Measurements from ENCODE around the gene DHRSX. TPM values are rescaled to one million over a fixed set of nuclear protein-coding genes. Genes with fewer than 3 reads are reported as not detected.

Gene DHRSX
- polyA plus RNA-seq, 3 donors, result 12.9 to 33.2 (median 28.3) TPM

- Histone ChIP-seq H3K9me3 (replicated peaks in 1 of 2; ENCODE audit: control insufficient read depth in 1 of 2, insufficient read depth in 1 of 2, low read length in 2 of 2) (peaks cover 46 to 49% of the 10 kb centered on the region in 2 donors), H3K27me3 (ENCODE audit: control insufficient read depth in 2 of 2, insufficient read depth in 2 of 2, low read length in 2 of 2) (no peaks in the 10 kb centered on the region), H3K79me2 (ENCODE audit: insufficient read depth, low read length) (no peaks in the 10 kb centered on the region), H3K27ac (ENCODE audit: low read depth in 1 of 2, low read length in 2 of 2) (no peak overlapping the region), H4K20me1 (ENCODE audit: insufficient read depth, low read length) (no peaks in the 10 kb centered on the region), H3K36me3 (replicated peaks in 1 of 2; ENCODE audit: control insufficient read depth in 1 of 2, insufficient read depth in 2 of 2, low read length in 2 of 2) (peaks cover 0 to 38% of the 10 kb centered on the region in 2 donors), H2AFZ (ENCODE audit: insufficient read depth, low read depth, low read length, poor library complexity, severe bottlenecking) (no peak overlapping the region), H3K4me1 (ENCODE audit: control insufficient read depth in 1 of 2, insufficient read depth in 2 of 2, low read length in 2 of 2) (no peaks in the 10 kb centered on the region), H3K4me3 (replicated peaks in 1 of 3; ENCODE audit: low read depth in 2 of 3, low read length in 3 of 3) (no peak overlapping the region), H3K9ac (ENCODE audit: insufficient read depth, low read length, poor library complexity, severe bottlenecking) (no peak overlapping the region), H3K4me2 (replicated peaks; ENCODE audit: extremely low read depth, low read length, poor library complexity, severe bottlenecking) (no peak overlapping the region)
- no peak for TF ChIP-seq CTCF (IDR thresholded peaks at IDR 0.05)
- intact Hi-C loops (cut with micrococcal nuclease), result no loop called here
- WGBS (ENCODE audit: insufficient coverage), result 100% methylated on average over 1 of the region's 9 CpGs
- Mint-ChIP-seq H3K27me3 (ENCODE audit: low read depth in 3 of 3) (no peaks in the 10 kb centered on the region), H3K36me3 (peaks cover 35 to 39% of the 10 kb centered on the region in 2 donors), H3K4me1 (peaks cover 4% of the 10 kb centered on the region), H3K9me3 (peaks cover 28 to 50% (median 43%) of the 10 kb centered on the region in 7 donors), H3K27ac (peak overlapping the region in 1 of 7 donors; percentile 8), H3K4me3 (no peak overlapping the region)
- DNase-seq, result no peak
Measured at GRCh38 chrX:2226182-2226581, 274.6 kb downstream of the DHRSX start.

- WGBS (ENCODE audit: insufficient coverage), result 96% methylated on average over 8 of the region's 9 CpGs
- peaks cover 3 to 42% of the 10 kb centered on the region in 2 donors for H3K36me3 ChIP-seq (replicated peaks in 1 of 2; ENCODE audit: control insufficient read depth in 1 of 2, insufficient read depth in 2 of 2, low read length in 2 of 2)
- H3K27ac ChIP-seq (ENCODE audit: low read depth in 1 of 2, low read length in 2 of 2), result no peak overlapping the region
- peaks cover 38% of the 10 kb centered on the region in 2 donors for H3K36me3 Mint-ChIP-seq
- H3K9ac ChIP-seq (ENCODE audit: insufficient read depth, low read length, poor library complexity, severe bottlenecking), result no peak overlapping the region
- intact Hi-C loops (cut with micrococcal nuclease), result no loop called here
- no peak overlapping the region for H3K4me3 Mint-ChIP-seq
- peaks cover 35 to 54% (median 50%) of the 10 kb centered on the region in 7 donors for H3K9me3 Mint-ChIP-seq
- H3K27ac Mint-ChIP-seq, result no peak overlapping the region
- H4K20me1 ChIP-seq (ENCODE audit: insufficient read depth, low read length), result no peaks in the 10 kb centered on the region
- no peak for TF ChIP-seq CTCF (IDR thresholded peaks at IDR 0.05)
- H3K4me1 ChIP-seq (ENCODE audit: control insufficient read depth in 1 of 2, insufficient read depth in 2 of 2, low read length in 2 of 2), result no peaks in the 10 kb centered on the region
- no peak overlapping the region for H3K4me2 ChIP-seq (replicated peaks; ENCODE audit: extremely low read depth, low read length, poor library complexity, severe bottlenecking)
- H3K4me1 Mint-ChIP-seq, result peaks cover 4% of the 10 kb centered on the region
- H3K9me3 ChIP-seq (replicated peaks in 1 of 2; ENCODE audit: control insufficient read depth in 1 of 2, insufficient read depth in 1 of 2, low read length in 2 of 2), result peaks cover 48 to 50% of the 10 kb centered on the region in 2 donors
- no peak overlapping the region for H3K4me3 ChIP-seq (replicated peaks in 1 of 3; ENCODE audit: low read depth in 2 of 3, low read length in 3 of 3)
- H3K27me3 Mint-ChIP-seq (ENCODE audit: low read depth in 3 of 3), result no peaks in the 10 kb centered on the region
- H2AFZ ChIP-seq (ENCODE audit: insufficient read depth, low read depth, low read length, poor library complexity, severe bottlenecking), result no peak overlapping the region
- no peak for DNase-seq
- H3K79me2 ChIP-seq (ENCODE audit: insufficient read depth, low read length), result no peaks in the 10 kb centered on the region
- no peaks in the 10 kb centered on the region for H3K27me3 ChIP-seq (ENCODE audit: control insufficient read depth in 2 of 2, insufficient read depth in 2 of 2, low read length in 2 of 2)
Measured at GRCh38 chrX:2224597-2225235, 276.1 kb downstream of the DHRSX start.

Measured in CD14-positive monocyte (primary cell).